NB4 (cell line): ENCODE results near the gene KCNJ5.

ENCODE experiments used
- CTCF ChIP-seq: IDR thresholded peaks from one replicate; pipeline ENCODE4 v1.5.1; 2012; ENCODE audit warnings: low read depth, low read length
- MAX ChIP-seq: IDR thresholded peaks from 2 replicates; pipeline ENCODE4 v1.6.1; 2011; ENCODE audit warnings: low read depth, low read length
- POLR2A ChIP-seq: IDR thresholded peaks from 2 replicates; pipeline ENCODE4 v1.6.1; 2011; ENCODE audit warnings: mild to moderate bottlenecking; ENCODE audit not compliant: insufficient read length; ENCODE audit errors: extremely low read depth

GRCh38 chr11:128879817-128880216 lies 11.3 kb upstream of the KCNJ5 start:
- TF ChIP-seq CTCF (no peak), POLR2A (no peak), MAX (no peak)
